Measurements from ENCODE around the gene CHST4. TPM values are rescaled to one million over a fixed set of nuclear protein-coding genes. Genes with fewer than 3 reads are reported as not detected.
"Not testable (repeated sequence)": the region's sequence is repeated elsewhere in the genome, so short reads cannot be mapped to it uniquely, and the experiment has no call there.

CHST4 gene
- polyA plus RNA-seq, 1 donor from 2014 or later = not detected

GRCh38 chr16:71552698-71553503, 26.7 kb downstream of the CHST4 start:
- Mint-ChIP-seq H3K4me3 (no peak overlapping the region), H3K9me3 (peaks cover 0 to 1% (median 0%) of the 10 kb centered on the region in 3 donors), H3K27ac (no peak overlapping the region), H3K4me1 (peaks cover 0 to 4% (median 0%) of the 10 kb centered on the region in 3 donors), H3K27me3 (peaks cover 5% of the 10 kb centered on the region), H3K36me3 (no peaks in the 10 kb centered on the region)

GRCh38 chr16:71555230-71555891, 29.1 kb downstream of the CHST4 start:
- Mint-ChIP-seq H3K4me1 (peaks cover 0 to 4% (median 0%) of the 10 kb centered on the region in 3 donors), H3K4me3 (no peak overlapping the region), H3K9me3 (peaks cover 1 to 5% (median 4%) of the 10 kb centered on the region in 3 donors), H3K36me3 (no peaks in the 10 kb centered on the region), H3K27me3 (peaks cover 2% of the 10 kb centered on the region), H3K27ac (no peak overlapping the region)

GRCh38 chr16:71557299-71557698, 31.1 kb downstream of the CHST4 start:
- Mint-ChIP-seq H3K27me3 (no peaks in the 10 kb centered on the region), H3K27ac (no peak overlapping the region), H3K36me3 (peaks cover 4% of the 10 kb centered on the region), H3K9me3 (peaks cover 1 to 14% (median 4%) of the 10 kb centered on the region in 3 donors), H3K4me1 (peaks cover 0 to 4% (median 3%) of the 10 kb centered on the region in 3 donors), H3K4me3 (no peak overlapping the region)

DNA sequence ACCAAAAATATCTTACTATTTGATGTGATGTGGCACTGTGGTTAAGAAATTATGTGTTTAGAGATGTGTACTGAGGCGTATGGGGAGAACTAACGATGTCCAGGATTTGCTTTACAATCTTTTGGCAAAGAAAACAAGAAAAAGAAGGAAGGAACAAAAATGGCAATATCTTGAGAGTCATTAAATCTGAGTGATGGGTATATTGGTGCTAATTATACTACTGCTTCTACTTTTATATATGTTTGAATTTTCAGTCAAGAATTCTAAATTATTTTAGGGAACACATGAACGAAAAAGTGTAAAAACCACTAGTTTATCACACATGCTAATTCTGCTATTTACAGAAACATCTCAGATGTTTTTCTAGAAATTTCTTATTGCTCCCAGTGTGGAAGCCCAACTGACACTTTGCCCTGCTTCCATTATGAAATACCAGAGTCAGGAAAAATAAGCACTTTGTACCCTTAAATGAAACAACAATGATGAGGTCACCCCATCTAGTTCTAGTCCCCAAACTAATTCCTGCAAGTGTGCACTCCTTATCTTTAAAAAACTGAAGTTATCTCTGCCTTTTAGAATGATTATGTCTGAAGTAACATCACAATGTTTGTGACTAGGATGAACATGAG, 31.8 kb downstream of the CHST4 start:
- no peak overlapping the region for H3K4me3 Mint-ChIP-seq
- peaks cover 1 to 13% (median 4%) of the 10 kb centered on the region in 3 donors for H3K9me3 Mint-ChIP-seq
- peaks cover 0 to 3% (median under 1%) of the 10 kb centered on the region in 3 donors for H3K4me1 Mint-ChIP-seq
- H3K27ac Mint-ChIP-seq = no peak overlapping the region
- H3K27me3 Mint-ChIP-seq = no peaks in the 10 kb centered on the region
- H3K36me3 Mint-ChIP-seq = peaks cover 4% of the 10 kb centered on the region

DNA sequence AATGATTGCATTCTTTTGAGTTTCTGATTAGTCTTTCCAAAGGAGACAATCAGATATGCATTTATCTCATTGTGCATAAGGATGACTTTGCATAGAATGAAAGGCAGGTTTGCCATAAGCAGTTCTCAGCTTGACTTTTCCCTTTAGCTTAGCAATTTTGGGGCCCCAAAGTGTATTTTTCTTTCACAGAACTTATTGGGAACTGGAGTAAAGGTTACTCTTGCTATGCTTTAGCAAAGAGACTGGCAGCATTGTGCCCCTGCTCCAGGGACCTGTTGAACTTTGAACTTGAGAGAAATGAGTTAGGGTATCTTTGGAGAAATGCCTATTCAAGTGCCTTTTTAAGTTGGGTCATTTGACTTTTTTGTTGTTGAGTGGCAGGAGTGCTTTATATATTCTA, 33.6 kb downstream of the CHST4 start:
- H3K4me1 Mint-ChIP-seq = peaks cover 9 to 12% (median 12%) of the 10 kb centered on the region in 3 donors
- H3K27me3 Mint-ChIP-seq = no peaks in the 10 kb centered on the region
- peak overlapping the region in 1 of 3 donors; percentile 43 for H3K27ac Mint-ChIP-seq
- H3K9me3 Mint-ChIP-seq = peaks cover 1 to 13% (median 4%) of the 10 kb centered on the region in 3 donors
- H3K4me3 Mint-ChIP-seq = no peak overlapping the region
- H3K36me3 Mint-ChIP-seq = peaks cover 4% of the 10 kb centered on the region

DNA sequence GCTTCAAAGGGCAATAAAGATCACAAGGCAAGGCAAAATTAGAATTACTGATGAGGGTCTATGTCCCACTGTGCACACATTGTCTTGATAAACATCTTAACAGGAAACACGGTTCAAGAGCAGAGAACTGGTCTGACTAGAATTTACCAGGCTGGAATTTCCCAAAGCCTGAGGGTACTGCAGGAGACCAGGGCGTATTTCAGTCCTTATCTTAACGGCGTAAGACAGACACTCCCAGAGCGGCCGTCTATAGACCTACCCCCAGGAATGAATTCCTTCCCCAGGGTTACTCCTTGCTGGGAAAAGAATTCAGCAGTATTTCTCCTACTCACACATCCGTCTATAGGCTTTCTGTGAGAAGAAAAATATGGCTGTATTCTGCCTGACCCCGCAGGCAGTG, 35.7 kb downstream of the CHST4 start:
- Mint-ChIP-seq H3K27ac (peak overlapping the region in 1 of 3 donors; percentile 70), H3K9me3 (peaks cover 1 to 13% (median 4%) of the 10 kb centered on the region in 3 donors), H3K4me1 (peaks cover 24 to 26% (median 26%) of the 10 kb centered on the region in 3 donors)
- H3K27me3 Mint-ChIP-seq, H3K36me3 Mint-ChIP-seq, H3K4me3 Mint-ChIP-seq: not testable (repeated sequence)

GRCh38 chr16:71562552-71562951, 36.3 kb downstream of the CHST4 start:
- peaks cover 24 to 28% (median 26%) of the 10 kb centered on the region in 3 donors for H3K4me1 Mint-ChIP-seq
- H3K27ac Mint-ChIP-seq = no peak overlapping the region
- peaks cover 1 to 13% (median 4%) of the 10 kb centered on the region in 3 donors for H3K9me3 Mint-ChIP-seq
- H3K36me3 Mint-ChIP-seq = peaks cover 4% of the 10 kb centered on the region
- H3K4me3 Mint-ChIP-seq = no peak overlapping the region
- peaks cover 1% of the 10 kb centered on the region for H3K27me3 Mint-ChIP-seq

DNA sequence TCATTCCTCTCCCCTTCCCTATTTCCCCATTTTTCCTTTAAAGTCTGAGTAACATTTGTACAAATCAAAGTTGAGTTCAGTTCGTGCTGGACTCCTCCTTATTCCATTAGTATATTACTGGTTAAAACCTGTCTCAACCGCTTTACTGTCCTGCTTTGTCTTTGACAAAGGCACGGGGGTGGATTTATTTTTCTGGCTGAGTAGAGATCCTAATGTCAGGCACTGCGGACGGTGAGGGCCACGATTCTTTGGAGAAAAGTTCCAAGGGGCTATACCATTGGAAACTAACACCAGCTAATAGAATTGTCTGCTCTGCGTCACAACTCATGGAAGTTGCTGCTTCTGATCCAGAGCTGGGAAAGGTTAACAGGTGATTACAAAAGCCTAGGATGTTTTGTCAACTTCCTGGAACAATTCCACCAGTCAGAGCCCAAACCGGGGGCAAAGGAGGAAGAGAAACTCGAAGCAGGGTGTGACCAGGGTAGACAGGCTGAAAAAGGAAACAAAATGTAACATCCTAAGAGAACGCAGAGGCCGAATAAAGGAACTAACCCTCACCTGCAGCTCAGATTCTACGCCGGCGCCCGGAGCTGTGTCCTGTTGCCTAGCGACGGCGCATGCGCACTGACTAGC, 38.2 kb downstream of the CHST4 start:
- H3K36me3 Mint-ChIP-seq = peaks cover 4% of the 10 kb centered on the region
- peaks cover 24 to 28% (median 26%) of the 10 kb centered on the region in 3 donors for H3K4me1 Mint-ChIP-seq
- peaks cover 0 to 10% (median 0%) of the 10 kb centered on the region in 3 donors for H3K9me3 Mint-ChIP-seq
- peak overlapping the region; percentile 92 to 95 (median 94) for H3K4me3 Mint-ChIP-seq
- peaks cover 1% of the 10 kb centered on the region for H3K27me3 Mint-ChIP-seq
- peak overlapping the region; percentile 98 to 100 (median 99) for H3K27ac Mint-ChIP-seq

- Mint-ChIP-seq H3K27ac (peak overlapping the region; percentile 98 to 100 (median 99)), H3K9me3 (peaks cover 0 to 6% (median 0%) of the 10 kb centered on the region in 3 donors), H3K4me3 (peak overlapping the region; percentile 92 to 95 (median 94)), H3K36me3 (no peaks in the 10 kb centered on the region), H3K4me1 (peaks cover 24 to 28% (median 26%) of the 10 kb centered on the region in 3 donors), H3K27me3 (peaks cover 1% of the 10 kb centered on the region)
These were observed 39.8 kb downstream of the CHST4 start for GRCh38 chr16:71565812-71566700.

GRCh38 chr16:71567931-71568330, 41.7 kb downstream of the CHST4 start:
- Mint-ChIP-seq H3K9me3 (no peaks in the 10 kb centered on the region), H3K27ac (peak overlapping the region in 2 of 3 donors; percentile 17 to 37), H3K4me1 (peaks cover 21 to 28% (median 26%) of the 10 kb centered on the region in 3 donors), H3K4me3 (peak overlapping the region in 1 of 4 donors; percentile 61), H3K36me3 (no peaks in the 10 kb centered on the region), H3K27me3 (peaks cover 1% of the 10 kb centered on the region)

- Mint-ChIP-seq H3K4me1 (peaks cover 21 to 26% (median 24%) of the 10 kb centered on the region in 3 donors), H3K27me3 (peaks cover 1% of the 10 kb centered on the region), H3K4me3 (no peak overlapping the region), H3K36me3 (no peaks in the 10 kb centered on the region), H3K27ac (peak overlapping the region in 1 of 3 donors; percentile 17), H3K9me3 (no peaks in the 10 kb centered on the region)
These were observed 42.3 kb downstream of the CHST4 start for GRCh38 chr16:71568551-71568950.

- Mint-ChIP-seq H3K4me3 (no peak overlapping the region), H3K9me3 (no peaks in the 10 kb centered on the region), H3K27ac (peak overlapping the region in 2 of 3 donors; percentile 11 to 52), H3K4me1 (peaks cover 13 to 19% (median 15%) of the 10 kb centered on the region in 3 donors), H3K36me3 (no peaks in the 10 kb centered on the region), H3K27me3 (peaks cover 1% of the 10 kb centered on the region)
These were observed 43.4 kb downstream of the CHST4 start for GRCh38 chr16:71569621-71570020.

- Mint-ChIP-seq H3K4me3 (no peak overlapping the region), H3K4me1 (peaks cover 13 to 17% (median 16%) of the 10 kb centered on the region in 3 donors), H3K9me3 (no peaks in the 10 kb centered on the region), H3K27ac (peak overlapping the region in 1 of 3 donors; percentile 48), H3K36me3 (no peaks in the 10 kb centered on the region), H3K27me3 (peaks cover 1% of the 10 kb centered on the region)
These were observed 43.9 kb downstream of the CHST4 start for GRCh38 chr16:71570144-71570543.

Data from IgD-negative memory B cell (primary cell).